NT2/D1 (cell line): ENCODE data around the gene CRADD.
"Not testable (repeated sequence)": the region's sequence is repeated elsewhere in the genome, so short reads cannot be mapped to it uniquely, and the experiment has no call there.

Experiments
- DNase-seq: peaks from one replicate; pipeline ENCODE4 v3.0.0-alpha.2; 2011; ENCODE audit warnings: low read depth, low spot score
- H3K27me3 ChIP-seq: 2 replicates; pipeline ENCODE4 v1.6.0; 2011; ENCODE audit warnings: mild to moderate bottlenecking; ENCODE audit not compliant: insufficient read length, insufficient read depth
- H3K36me3 ChIP-seq: 2 replicates; pipeline ENCODE4 v1.6.1; 2011; ENCODE audit warnings: mild to moderate bottlenecking, low read length, mixed read lengths; ENCODE audit not compliant: insufficient read depth, insufficient read length
- H3K4me1 ChIP-seq: 2 replicates; pipeline ENCODE4 v1.5.1; 2011; ENCODE audit not compliant: insufficient read depth, insufficient read length
- H3K4me3 ChIP-seq: 2 replicates; pipeline ENCODE4 v1.5.1; 2011; ENCODE audit warnings: low read depth; ENCODE audit not compliant: insufficient read length
- H3K9ac ChIP-seq: 2 replicates; pipeline ENCODE4 v1.6.0; 2011; ENCODE audit warnings: low read depth; ENCODE audit not compliant: insufficient read length
- H3K9me3 ChIP-seq: 2 replicates; pipeline ENCODE4 v1.5.1; 2011; ENCODE audit warnings: mild to moderate bottlenecking, low read length; ENCODE audit not compliant: insufficient read depth
- SUZ12 ChIP-seq: IDR thresholded peaks from 2 replicates; pipeline ENCODE4 v1.6.1; 2011; ENCODE audit not compliant: insufficient read length, insufficient read depth; ENCODE audit errors: extremely low read depth
- YY1 ChIP-seq: IDR thresholded peaks from 2 replicates; pipeline ENCODE4 v1.6.1; 2011; ENCODE audit not compliant: insufficient read length, insufficient read depth
- ZNF274 ChIP-seq: IDR thresholded peaks from 2 replicates; pipeline ENCODE4 v1.6.1; 2011; ENCODE audit warnings: mild to moderate bottlenecking, low read depth, low read length

The CRADD gene

GRCh38 chr12:93877446-93877845 is 200.3 kb downstream of the CRADD start:
- Histone ChIP-seq H3K4me3 (no peak overlapping the region), H3K36me3 (no peaks in the 10 kb centered on the region), H3K9ac (no peak overlapping the region), H3K27me3 (no peaks in the 10 kb centered on the region), H3K9me3 (no peaks in the 10 kb centered on the region; the same call in 1 of the 2 replicates), H3K4me1 (no peaks in the 10 kb centered on the region)
- DNase-seq = no peak
- TF ChIP-seq YY1 (no peak), ZNF274 (no peak), SUZ12 (no peak)

- H3K27me3 ChIP-seq = no peaks in the 10 kb centered on the region
- TF ChIP-seq YY1 = no peak
- TF ChIP-seq SUZ12 = no peak
- no peak for TF ChIP-seq ZNF274
- H3K4me3 ChIP-seq = no peak overlapping the region
- H3K4me1 ChIP-seq = no peaks in the 10 kb centered on the region
- H3K36me3 ChIP-seq = no peaks in the 10 kb centered on the region
- DNase-seq = no peak
- no peak overlapping the region for H3K9ac ChIP-seq
- H3K9me3 ChIP-seq = no peaks in the 10 kb centered on the region; the same call in 1 of the 2 replicates
These were observed 202.6 kb downstream of the CRADD start for GRCh38 chr12:93879476-93880421.

- no peak overlapping the region for H3K9ac ChIP-seq
- no peaks in the 10 kb centered on the region for H3K9me3 ChIP-seq
- no peaks in the 10 kb centered on the region for H3K36me3 ChIP-seq
- no peaks in the 10 kb centered on the region for H3K27me3 ChIP-seq
- TF ChIP-seq ZNF274 (no peak), YY1 (no peak), SUZ12 (no peak)
- H3K4me1 ChIP-seq = no peaks in the 10 kb centered on the region
- no peak for DNase-seq
- no peak overlapping the region for H3K4me3 ChIP-seq
These were observed 203.8 kb downstream of the CRADD start for GRCh38 chr12:93880853-93881522.

GRCh38 chr12:93882763-93883162 is 205.6 kb downstream of the CRADD start:
- no peak for TF ChIP-seq YY1
- no peak for TF ChIP-seq ZNF274
- no peak for TF ChIP-seq SUZ12
- DNase-seq = no peak
- Histone ChIP-seq H3K36me3 (no peaks in the 10 kb centered on the region), H3K27me3 (no peaks in the 10 kb centered on the region), H3K9me3 (no peaks in the 10 kb centered on the region), H3K9ac (no peak overlapping the region), H3K4me3 (no peak overlapping the region), H3K4me1 (no peaks in the 10 kb centered on the region)

GRCh38 chr12:93883436-93884154 is 206.4 kb downstream of the CRADD start:
- Histone ChIP-seq H3K9ac (no peak overlapping the region), H3K4me1 (no peaks in the 10 kb centered on the region), H3K4me3 (no peak overlapping the region), H3K27me3 (no peaks in the 10 kb centered on the region), H3K9me3 (no peaks in the 10 kb centered on the region), H3K36me3 (no peaks in the 10 kb centered on the region)
- TF ChIP-seq YY1 (no peak), SUZ12 (no peak), ZNF274 (no peak)
- no peak for DNase-seq

- no peak overlapping the region for H3K4me3 ChIP-seq
- no peaks in the 10 kb centered on the region for H3K36me3 ChIP-seq
- DNase-seq = no peak
- no peaks in the 10 kb centered on the region for H3K4me1 ChIP-seq
- no peaks in the 10 kb centered on the region for H3K27me3 ChIP-seq
- TF ChIP-seq SUZ12 (no peak), ZNF274 (no peak), YY1 (no peak)
- no peak overlapping the region for H3K9ac ChIP-seq
- H3K9me3 ChIP-seq = no peaks in the 10 kb centered on the region
These were observed 207.8 kb downstream of the CRADD start for GRCh38 chr12:93884794-93885460.

GRCh38 chr12:93885973-93886532 is 208.9 kb downstream of the CRADD start:
- not testable (repeated sequence) for H3K4me3 ChIP-seq, H3K9ac ChIP-seq, DNase-seq

More at GRCh38 chr12:93885973-93886532, 208.9 kb downstream of the CRADD start:
- H3K9me3 ChIP-seq, H3K36me3 ChIP-seq, H3K4me1 ChIP-seq, H3K27me3 ChIP-seq: not testable (repeated sequence)
